ENCODE results near the gene XAF1. TPM values are rescaled to one million over a fixed set of nuclear protein-coding genes. Genes with fewer than 3 reads are reported as not detected.

XAF1 gene
- total RNA-seq: 10 to 100 TPM; 36.8 to 45.8 TPM

- Histone ChIP-seq H3K9me3 (no peaks in the 10 kb centered on the region), H3K27ac (peak within 1 kb of the TSS; percentile 49 to 72), H3K4me3 (peak within 1 kb of the TSS; percentile 77), H3K36me3 (peaks cover 7% of the 10 kb centered on the region), H3K27me3 (replicated peaks; ENCODE audit: insufficient read depth) (no peaks in the 10 kb centered on the region), H3K4me1 (ENCODE audit: control insufficient read depth in 1 of 2, low read depth in 2 of 2) (peaks cover 6 to 46% of the 10 kb centered on the region in 2 donors)
- TF ChIP-seq CTCF (IDR thresholded peaks at IDR 0.05): no peak
- DNase-seq (ENCODE audit: low spot score) (no peak), ATAC-seq (ENCODE audit: insufficient number of reproducible peaks, low FRiP score, low read depth) (no peak)
Measured at GRCh38 chr17:6755731-6756184, at the start of gene XAF1. TSS of gene XAF1 (plus strand) at chr17:6756046. CDS start at chr17:6756079, 33 bp downstream.

GRCh38 chr17:6706499-6706898, 49.3 kb upstream of the XAF1 start:
- no peak for DNase-seq (ENCODE audit: low spot score)
- TF ChIP-seq CTCF (IDR thresholded peaks at IDR 0.05): no peak
- no peak for ATAC-seq (ENCODE audit: insufficient number of reproducible peaks, low FRiP score, low read depth)
- Histone ChIP-seq H3K9me3 (no peaks in the 10 kb centered on the region), H3K27me3 (replicated peaks; ENCODE audit: insufficient read depth) (no peaks in the 10 kb centered on the region), H3K4me3 (no peak overlapping the region), H3K27ac (no peak overlapping the region), H3K36me3 (no peaks in the 10 kb centered on the region), H3K4me1 (ENCODE audit: control insufficient read depth in 1 of 2, low read depth in 2 of 2) (no peaks in the 10 kb centered on the region)

GRCh38 chr17:6706996-6707395, 48.9 kb upstream of the XAF1 start:
- no peak for DNase-seq (ENCODE audit: low spot score)
- Histone ChIP-seq H3K4me1 (ENCODE audit: control insufficient read depth in 1 of 2, low read depth in 2 of 2) (no peaks in the 10 kb centered on the region), H3K36me3 (no peaks in the 10 kb centered on the region), H3K4me3 (no peak overlapping the region), H3K27ac (no peak overlapping the region), H3K9me3 (no peaks in the 10 kb centered on the region), H3K27me3 (replicated peaks; ENCODE audit: insufficient read depth) (no peaks in the 10 kb centered on the region)
- no peak for ATAC-seq (ENCODE audit: insufficient number of reproducible peaks, low FRiP score, low read depth)
- no peak for TF ChIP-seq CTCF (IDR thresholded peaks at IDR 0.05)

- peaks cover 4% of the 10 kb centered on the region for H3K27me3 ChIP-seq (replicated peaks; ENCODE audit: insufficient read depth)
Measured at GRCh38 chr17:6708357-6708961, 47.4 kb upstream of the XAF1 start.

GRCh38 chr17:6710317-6710716, 45.5 kb upstream of the XAF1 start:
- Histone ChIP-seq H3K27ac (no peak overlapping the region), H3K9me3 (peaks cover 3% of the 10 kb centered on the region), H3K4me3 (no peak overlapping the region), H3K36me3 (no peaks in the 10 kb centered on the region), H3K27me3 (replicated peaks; ENCODE audit: insufficient read depth) (peaks cover 4% of the 10 kb centered on the region), H3K4me1 (ENCODE audit: control insufficient read depth in 1 of 2, low read depth in 2 of 2) (no peaks in the 10 kb centered on the region)
- DNase-seq (ENCODE audit: low spot score) (no peak), ATAC-seq (ENCODE audit: insufficient number of reproducible peaks, low FRiP score, low read depth) (no peak)
- TF ChIP-seq CTCF (IDR thresholded peaks at IDR 0.05): no peak

More at GRCh38 chr17:6708357-6708961, 47.4 kb upstream of the XAF1 start:
- Histone ChIP-seq H3K4me3 (no peak overlapping the region), H3K4me1 (ENCODE audit: control insufficient read depth in 1 of 2, low read depth in 2 of 2) (no peaks in the 10 kb centered on the region), H3K27ac (no peak overlapping the region), H3K36me3 (no peaks in the 10 kb centered on the region), H3K9me3 (no peaks in the 10 kb centered on the region)
- DNase-seq (ENCODE audit: low spot score): no peak
- no peak for TF ChIP-seq CTCF (IDR thresholded peaks at IDR 0.05)
- ATAC-seq (ENCODE audit: insufficient number of reproducible peaks, low FRiP score, low read depth): no peak

Measured in thoracic aorta (tissue), 2 donors.